Motor neuron (in vitro differentiated cells): ENCODE data around the gene HDGFL2. TPM values are rescaled to one million over a fixed set of nuclear protein-coding genes. Genes with fewer than 3 reads are reported as not detected.

ENCODE experiments used
- ATAC-seq, 8 experiments: fragments of 200-7000 bp; cut with Tn5 transposase; replicated peaks in 6 of 8; 2 replicates each; pipeline ENCODE4 v1.8.0; 2021; ENCODE audit warnings: mild to moderate bottlenecking in 8 of 8, moderate library complexity in 8 of 8
- H3K27ac ChIP-seq, 2 donors: fragments of 250-450 bp; sonication (Bioruptor Pico); 2 replicates each; pipeline ENCODE4 v1.9.0; 2021; ENCODE audit warnings: antibody characterized with exemption in 2 of 2, mild to moderate bottlenecking in 2 of 2, moderate library complexity in 1 of 2
- H3K4me1 ChIP-seq, 2 donors: fragments of 250-450 bp; sonication (Bioruptor Pico); replicated peaks in 1 of 2; 2 replicates each; pipeline ENCODE4 v1.6.1; 2021; ENCODE audit warnings: antibody characterized with exemption in 2 of 2, mild to moderate bottlenecking in 2 of 2, moderate library complexity in 1 of 2
- H3K4me3 ChIP-seq, 5 donors: fragments of 250-450 bp; sonication (Bioruptor Pico); 2 replicates each; pipeline ENCODE4 v1.9.0; 2021; ENCODE audit warnings: antibody characterized with exemption in 5 of 5, mild to moderate bottlenecking in 5 of 5, moderate library complexity in 4 of 5
- WGBS, 10 experiments: fragments of 450-650 bp; shearing (Covaris generic); methylation state at CpG; one replicate each; pipeline ENCODE4 v1.0.0; 2022; 5-methylcytosine and 5-hydroxymethylcytosine counted together
- in situ Hi-C, 9 experiments: fragments of 400-800 bp; cut with MboI; loops; one replicate each; pipeline ENCODE4 v1.15.0; 2021; ENCODE audit warnings: low sequenced_read_pairs in 9 of 9, low pct_unique_long_range_greater_than_20kb in 2 of 9; ENCODE audit not compliant: unreplicated experiment in 9 of 9
- total RNA-seq, 8 experiments: library from RNA; unstranded; fragments of 300-600 nt; gene quantifications; 2 replicates each; pipeline versions ENCODE4 v1.2.3 to v1.2.4, GENCODE V29; 2022

HDGFL2 gene
- total RNA-seq, 8 experiments from 2014 or later: 29.2 to 87.0 (median 59.0) TPM

GRCh38 chr19:4487572-4487971 is 15.5 kb downstream of the HDGFL2 start:
- in situ Hi-C loops: no loop called here
- Histone ChIP-seq H3K4me1 (no peaks in the 10 kb centered on the region), H3K27ac (no peak overlapping the region), H3K4me3 (no peak overlapping the region)
- 87 to 100% (median 100%) methylated on average over 1 to 7 of the region's 11 CpGs; no CpG with 5 or more reads in 4 of the 10 experiments for WGBS, 10 experiments
- no peak for ATAC-seq

- Histone ChIP-seq H3K4me3 (no peak overlapping the region), H3K27ac (no peak overlapping the region), H3K4me1 (no peaks in the 10 kb centered on the region)
- WGBS, 10 experiments: 96 to 100% (median 100%) methylated on average over 1 to 13 of the region's 29 CpGs; no CpG with 5 or more reads in 6 of the 10 experiments
- in situ Hi-C loops: no loop called here
- no peak for ATAC-seq
Measured at GRCh38 chr19:4488496-4488895, 16.4 kb downstream of the HDGFL2 start.

GRCh38 chr19:4491446-4491845 is 19.3 kb downstream of the HDGFL2 start:
- Histone ChIP-seq H3K27ac (no peak overlapping the region), H3K4me1 (no peaks in the 10 kb centered on the region), H3K4me3 (no peak overlapping the region)
- in situ Hi-C loops: no loop called here
- ATAC-seq: no peak
- 100% methylated on average over 1 of the region's 21 CpGs; no CpG with 5 or more reads in 9 of the 10 experiments for WGBS, 10 experiments

- ATAC-seq: no peak
Measured at GRCh38 chr19:4492337-4493103, 20.4 kb downstream of the HDGFL2 start.

GRCh38 chr19:4493104-4493928 is 21.2 kb downstream of the HDGFL2 start:
- in situ Hi-C loops: no loop called here
- H3K4me1 ChIP-seq: no peaks in the 10 kb centered on the region
- H3K27ac ChIP-seq: no peak overlapping the region
- ATAC-seq: no peak
- no peak overlapping the region for H3K4me3 ChIP-seq
- 95 to 100% (median 100%) methylated on average over 1 to 9 of the region's 41 CpGs; no CpG with 5 or more reads in 5 of the 10 experiments for WGBS, 10 experiments

More at GRCh38 chr19:4492337-4493103, 20.4 kb downstream of the HDGFL2 start:
- WGBS, 10 experiments: 100% methylated on average over 1 to 3 of the region's 3 CpGs; no CpG with 5 or more reads in 6 of the 10 experiments
- no peak overlapping the region for H3K4me3 ChIP-seq
- no peak overlapping the region for H3K27ac ChIP-seq
- in situ Hi-C loops: no loop called here
- H3K4me1 ChIP-seq: no peaks in the 10 kb centered on the region

- 90 to 99% (median 94%) methylated on average over 6 to 24 of the region's 61 CpGs; no CpG with 5 or more reads in 6 of the 10 experiments for WGBS, 10 experiments
- Histone ChIP-seq H3K27ac (no peak overlapping the region), H3K4me3 (no peak overlapping the region), H3K4me1 (no peaks in the 10 kb centered on the region)
- in situ Hi-C loops: no loop called here
- ATAC-seq: no peak
Measured at GRCh38 chr19:4493929-4494690, 22.0 kb downstream of the HDGFL2 start.

- no peak overlapping the region for H3K27ac ChIP-seq
- no peak for ATAC-seq
- no peaks in the 10 kb centered on the region for H3K4me1 ChIP-seq
- H3K4me3 ChIP-seq: no peak overlapping the region
- 90 to 100% (median 98%) methylated on average over 1 to 5 of the region's 8 CpGs; no CpG with 5 or more reads in 6 of the 10 experiments for WGBS, 10 experiments
- in situ Hi-C loops: no loop called here
Measured at GRCh38 chr19:4494691-4495064, 22.6 kb downstream of the HDGFL2 start.

GRCh38 chr19:4495471-4495870 is 23.4 kb downstream of the HDGFL2 start:
- in situ Hi-C loops: no loop called here
- WGBS, 10 experiments: no CpG with 5 or more reads among the region's 12 CpGs
- Histone ChIP-seq H3K4me1 (no peaks in the 10 kb centered on the region), H3K27ac (no peak overlapping the region), H3K4me3 (no peak overlapping the region)
- ATAC-seq: peak in 5 of 8 experiments; percentile 14 to 36 (median 29)

- peak in 1 of 8 experiments; percentile 5 for ATAC-seq
- Histone ChIP-seq H3K4me1 (no peaks in the 10 kb centered on the region), H3K27ac (no peak overlapping the region), H3K4me3 (no peak overlapping the region)
- in situ Hi-C loops: no loop called here
- WGBS, 10 experiments: 80 to 100% methylated on average over 1 to 2 of the region's 18 CpGs; no CpG with 5 or more reads in 8 of the 10 experiments
Measured at GRCh38 chr19:4496304-4496703, 24.2 kb downstream of the HDGFL2 start.

GRCh38 chr19:4497770-4498389 is 25.8 kb downstream of the HDGFL2 start:
- no peak overlapping the region for H3K4me3 ChIP-seq
- no peaks in the 10 kb centered on the region for H3K4me1 ChIP-seq
- in situ Hi-C loops: no loop called here
- ATAC-seq: no peak
- WGBS, 10 experiments: 87 to 97% methylated on average over 4 to 9 of the region's 25 CpGs; no CpG with 5 or more reads in 8 of the 10 experiments
- no peak overlapping the region for H3K27ac ChIP-seq

- no peak overlapping the region for H3K27ac ChIP-seq
- in situ Hi-C loops: no loop called here
- H3K4me3 ChIP-seq: no peak overlapping the region
Measured at GRCh38 chr19:4498694-4499093, 26.6 kb downstream of the HDGFL2 start.

GRCh38 chr19:4499318-4499717 is 27.2 kb downstream of the HDGFL2 start:
- ATAC-seq: no peak
- in situ Hi-C loops: no loop called here
- H3K4me1 ChIP-seq: no peaks in the 10 kb centered on the region
- no peak overlapping the region for H3K4me3 ChIP-seq
- H3K27ac ChIP-seq: no peak overlapping the region
- no CpG with 5 or more reads among the region's 23 CpGs for WGBS, 10 experiments

More at GRCh38 chr19:4498694-4499093, 26.6 kb downstream of the HDGFL2 start:
- 100% methylated on average over 1 of the region's 12 CpGs; no CpG with 5 or more reads in 9 of the 10 experiments for WGBS, 10 experiments
- H3K4me1 ChIP-seq: no peaks in the 10 kb centered on the region
- no peak for ATAC-seq
